PC-9 (cell line): Measurements from ENCODE around the gene DAAM2. TPM values are rescaled to one million over a fixed set of nuclear protein-coding genes. Genes with fewer than 3 reads are reported as not detected.

Experiments used
- BruUV-seq: library from RNA; stranded (reverse); fragments of 400-500 nt; replicated peaks from 2 replicates; lab custom pipeline; 2021; lab: Mats Ljungman, UMichigan
- CTCF ChIA-PET: fragments of 300-600 bp; sonication (Branson Sonifier 250); formaldehyde crosslinking; loops from one replicate; lab custom pipeline; 2022; ENCODE audit warnings: antibody characterized with exemption; lab: Charles Lee
- POLR2A ChIA-PET: fragments of 300-600 bp; sonication (Branson Sonifier 250); formaldehyde crosslinking; loops from one replicate; lab custom pipeline; 2022; ENCODE audit warnings: antibody characterized with exemption; ENCODE audit not compliant: unreplicated experiment; lab: Charles Lee
- DNase-seq, 2 experiments: peaks; one replicate each; pipeline versions ENCODE4 v3.0.0 to v3.0.0-alpha.2; 2015 to 2022; ENCODE audit warnings: mixed read lengths in 1 of 2
- H2AFZ ChIP-seq: fragments of 200-600 bp; sonication (generic); 2 replicates; pipeline ENCODE4 v1.8.1; 2017; ENCODE audit warnings: antibody characterized with exemption
- H3F3A ChIP-seq: fragments of 200-600 bp; sonication (generic); 2 replicates; pipeline ENCODE4 v1.8.1; 2017; ENCODE audit warnings: antibody characterized with exemption, mild to moderate bottlenecking, low read depth; ENCODE audit not compliant: insufficient read depth
- H3K27ac ChIP-seq: fragments of 200-600 bp; sonication (generic); 2 replicates; pipeline ENCODE4 v1.6.1; 2016; ENCODE audit warnings: mixed run types
- H3K27me3 ChIP-seq: fragments of 200-600 bp; sonication (generic); 2 replicates; pipeline ENCODE4 v1.6.1; 2016; ENCODE audit warnings: low read depth, mixed run types; ENCODE audit not compliant: insufficient read depth
- H3K36me3 ChIP-seq: fragments of 200-600 bp; sonication (generic); 2 replicates; pipeline ENCODE4 v1.6.1; 2016; ENCODE audit warnings: low read depth, mixed run types
- H3K4me1 ChIP-seq: fragments of 200-600 bp; sonication (generic); replicated peaks from 2 replicates; pipeline ENCODE4 v1.6.1; 2016; ENCODE audit warnings: mixed run types; ENCODE audit not compliant: insufficient read depth
- H3K4me2 ChIP-seq: fragments of 200-600 bp; sonication (generic); 2 replicates; pipeline ENCODE4 v1.6.1; 2017; ENCODE audit warnings: mixed run types
- H3K4me3 ChIP-seq: fragments of 200-600 bp; sonication (generic); 2 replicates; pipeline ENCODE4 v1.6.1; 2016; ENCODE audit warnings: mixed run types
- H3K79me2 ChIP-seq: fragments of 200-600 bp; sonication (generic); 2 replicates; pipeline ENCODE4 v1.6.1; 2017; ENCODE audit warnings: low read depth, mixed run types
- H3K9me2 ChIP-seq: fragments of 200-600 bp; sonication (generic); 2 replicates; pipeline ENCODE4 v1.8.1; 2017; ENCODE audit warnings: mild to moderate bottlenecking; ENCODE audit not compliant: insufficient read depth
- H3K9me3 ChIP-seq: fragments of 200-600 bp; sonication (generic); 2 replicates; pipeline ENCODE4 v1.8.1; 2016; ENCODE audit warnings: low read depth; ENCODE audit not compliant: insufficient read depth
- H4K20me1 ChIP-seq: fragments of 200-600 bp; sonication (generic); 2 replicates; pipeline ENCODE4 v1.8.1; 2017; ENCODE audit not compliant: insufficient read depth
- CTCF ChIP-seq: fragments of 200-600 bp; sonication (generic); conservative IDR thresholded peaks from 2 replicates; pipeline ENCODE4 v1.6.1; 2017; ENCODE audit warnings: mixed run types, antibody characterized with exemption, mild to moderate bottlenecking, moderate library complexity
- EZH2 ChIP-seq: fragments of 200-600 bp; sonication (generic); IDR thresholded peaks from 2 replicates; pipeline ENCODE4 v1.8.0; 2017; ENCODE audit warnings: antibody characterized with exemption, low read depth
- intact Hi-C: fragments of 100-400 bp; cut with micrococcal nuclease; formaldehyde crosslinking; loops from one replicate; pipeline ENCODE4 v1.10.0; 2022; ENCODE audit not compliant: unreplicated experiment
- total RNA-seq: library from RNA; stranded (reverse); gene quantifications from 2 replicates; pipeline ENCODE4 v1.2.3, GENCODE V29; 2021

Gene DAAM2
- total RNA-seq, 1 experiment from 2014 or later: not detected

- CTCF ChIA-PET: no interaction called here
Measured at GRCh38 chr6:39831701-39832100, 39.5 kb downstream of the DAAM2 start.

GRCh38 chr6:39834278-39834677, 42.1 kb downstream of the DAAM2 start:
- intact Hi-C loops: no loop called here
- Histone ChIP-seq H3K36me3 (no peaks in the 10 kb centered on the region), H3K4me3 (no peak overlapping the region), H4K20me1 (no peaks in the 10 kb centered on the region), H3K79me2 (no peaks in the 10 kb centered on the region), H3K9me3 (no peaks in the 10 kb centered on the region), H3K4me1 (no peaks in the 10 kb centered on the region), H3K9me2 (no peaks in the 10 kb centered on the region), H3F3A (no peaks in the 10 kb centered on the region), H2AFZ (no peak overlapping the region), H3K4me2 (no peak overlapping the region), H3K27me3 (peaks cover 57% of the 10 kb centered on the region), H3K27ac (no peak overlapping the region)
- no peak for DNase-seq
- no peak for TF ChIP-seq CTCF
- TF ChIP-seq EZH2: no peak
- POLR2A ChIA-PET: no interaction called here
- CTCF ChIA-PET: no interaction called here
- no TSS peak for BruUV-seq

More at GRCh38 chr6:39831701-39832100, 39.5 kb downstream of the DAAM2 start:
- H3K36me3 ChIP-seq: no peaks in the 10 kb centered on the region
- intact Hi-C loops: no loop called here
- POLR2A ChIA-PET: no interaction called here
- H3K4me1 ChIP-seq: no peaks in the 10 kb centered on the region
- H3K9me2 ChIP-seq: no peaks in the 10 kb centered on the region
- TF ChIP-seq EZH2 (no peak), CTCF (no peak)
- H3K27ac ChIP-seq: no peak overlapping the region
- no peak for DNase-seq
- no peaks in the 10 kb centered on the region for H3K9me3 ChIP-seq
- H4K20me1 ChIP-seq: no peaks in the 10 kb centered on the region
- H3K79me2 ChIP-seq: no peaks in the 10 kb centered on the region
- H3F3A ChIP-seq: no peaks in the 10 kb centered on the region
- H3K4me2 ChIP-seq: no peak overlapping the region
- no TSS peak for BruUV-seq
- no peak overlapping the region for H2AFZ ChIP-seq
- peaks cover 71% of the 10 kb centered on the region for H3K27me3 ChIP-seq
- no peak overlapping the region for H3K4me3 ChIP-seq

GRCh38 chr6:39834866-39835265, 42.7 kb downstream of the DAAM2 start:
- H3K9me2 ChIP-seq: no peaks in the 10 kb centered on the region
- H3K27me3 ChIP-seq: peaks cover 57% of the 10 kb centered on the region
- intact Hi-C loops: no loop called here
- DNase-seq: no peak
- ChIA-PET POLR2A (no interaction called here), CTCF (no interaction called here)
- no peaks in the 10 kb centered on the region for H3K79me2 ChIP-seq
- H2AFZ ChIP-seq: no peak overlapping the region
- H3K9me3 ChIP-seq: no peaks in the 10 kb centered on the region
- no peaks in the 10 kb centered on the region for H3K4me1 ChIP-seq
- no peak overlapping the region for H3K27ac ChIP-seq
- TF ChIP-seq CTCF (no peak), EZH2 (no peak)
- no TSS peak for BruUV-seq
- no peak overlapping the region for H3K4me2 ChIP-seq
- H3K36me3 ChIP-seq: no peaks in the 10 kb centered on the region
- H4K20me1 ChIP-seq: no peaks in the 10 kb centered on the region
- no peaks in the 10 kb centered on the region for H3F3A ChIP-seq
- H3K4me3 ChIP-seq: no peak overlapping the region
